ENCODE measurements around the gene ZMYND8.

The ZMYND8 gene

GRCh38 chr20:47330933-47331708, 25.4 kb downstream of the ZMYND8 start:
- peak; percentile 81 for DNase-seq

DNA sequence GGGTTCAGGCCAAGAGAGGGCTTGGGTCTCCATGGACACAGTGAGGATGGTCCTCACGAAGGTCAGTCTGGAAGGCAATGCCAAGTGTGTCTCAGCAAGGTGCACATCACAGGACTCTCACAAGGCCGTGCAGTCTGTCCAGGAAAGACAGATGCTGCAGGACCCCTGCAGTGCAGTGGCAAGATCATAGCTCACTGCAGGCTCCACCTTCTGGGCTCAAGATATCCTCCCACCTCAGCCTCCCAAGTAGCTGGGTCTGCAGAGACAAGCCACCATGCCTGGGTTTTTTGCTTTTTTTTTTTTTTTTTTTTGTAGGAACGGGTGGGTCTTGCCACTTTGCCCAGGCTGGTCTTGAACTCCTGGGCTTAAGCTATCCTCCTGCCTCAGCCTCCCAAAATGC, 26.4 kb downstream of the ZMYND8 start:
- no peak for DNase-seq

- no peak for DNase-seq
Observed at GRCh38 chr20:47328129-47328528, 28.4 kb downstream of the ZMYND8 start.

GRCh38 chr20:47327711-47328110, 28.8 kb downstream of the ZMYND8 start:
- DNase-seq: no peak

GRCh38 chr20:47326658-47327268, 29.7 kb downstream of the ZMYND8 start:
- peak; percentile 87 for DNase-seq

DNA sequence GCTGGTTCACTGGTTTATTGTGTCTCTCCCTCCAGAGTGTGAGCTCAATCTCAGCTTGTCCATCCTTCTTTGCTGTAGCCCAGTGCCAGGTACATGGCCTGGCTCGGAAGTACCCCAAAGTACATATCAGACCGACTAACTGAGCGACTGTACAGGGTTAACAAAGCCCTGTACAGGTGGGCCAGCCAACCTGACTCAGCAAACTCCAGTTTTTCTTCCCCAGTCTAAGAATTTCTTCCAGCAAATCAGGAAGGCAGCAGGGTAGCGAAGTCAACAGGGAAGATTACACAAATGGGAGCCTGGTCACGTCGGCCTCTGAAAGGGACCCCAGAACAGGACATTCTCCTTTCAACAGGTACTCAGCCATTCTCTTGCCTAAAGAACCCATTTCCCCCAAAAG, 31.3 kb downstream of the ZMYND8 start:
- DNase-seq: no peak

- DNase-seq: no peak
Observed at GRCh38 chr20:47320990-47321805, 35.3 kb downstream of the ZMYND8 start.

- DNase-seq: no peak
Observed at GRCh38 chr20:47319517-47320252, 36.8 kb downstream of the ZMYND8 start.

DNA sequence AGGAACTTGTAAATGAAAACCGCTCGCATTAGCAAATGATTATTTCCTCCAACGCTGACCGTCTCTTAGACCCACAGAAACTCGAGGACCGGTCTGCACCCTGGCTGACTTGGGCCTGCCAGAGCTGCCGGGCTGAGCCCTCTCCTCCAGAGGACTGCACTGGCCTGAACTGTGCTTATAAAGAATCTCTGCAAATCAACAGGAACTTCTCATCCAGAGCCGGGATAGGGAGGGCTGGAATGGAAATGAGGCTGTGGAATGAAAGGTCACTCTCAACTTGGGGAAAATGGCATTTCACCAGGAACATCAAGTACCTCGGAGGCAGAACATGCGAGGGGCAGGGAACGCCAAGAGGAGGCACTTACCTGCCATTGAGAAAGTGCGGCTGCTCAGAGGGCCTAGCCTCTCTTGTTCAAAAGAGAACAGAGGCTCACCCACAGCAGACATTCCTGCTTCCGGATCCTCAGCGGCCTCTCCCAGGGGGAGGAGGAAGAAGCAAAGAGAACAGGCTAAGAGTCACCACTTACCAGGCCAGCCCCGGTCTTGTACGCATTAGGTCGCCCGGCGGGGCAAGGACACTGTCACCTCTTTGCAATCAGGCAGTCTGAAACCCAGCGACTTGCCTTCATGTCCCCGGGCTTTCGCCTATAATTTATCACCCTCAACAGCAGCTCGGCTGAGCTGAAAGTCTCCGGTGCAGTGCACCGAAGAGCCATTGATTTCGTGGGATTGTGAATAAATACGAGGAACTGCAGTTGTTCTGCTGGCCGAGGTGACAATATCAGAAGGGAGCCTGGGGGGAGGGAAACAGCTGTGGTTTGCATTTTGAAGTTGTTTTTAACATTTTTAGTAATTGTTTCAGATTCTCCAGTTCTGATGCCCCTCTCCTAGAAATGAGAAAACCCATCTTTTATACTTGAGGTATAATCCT, 37.6 kb downstream of the ZMYND8 start:
- peak; percentile 49 for DNase-seq

DNA sequence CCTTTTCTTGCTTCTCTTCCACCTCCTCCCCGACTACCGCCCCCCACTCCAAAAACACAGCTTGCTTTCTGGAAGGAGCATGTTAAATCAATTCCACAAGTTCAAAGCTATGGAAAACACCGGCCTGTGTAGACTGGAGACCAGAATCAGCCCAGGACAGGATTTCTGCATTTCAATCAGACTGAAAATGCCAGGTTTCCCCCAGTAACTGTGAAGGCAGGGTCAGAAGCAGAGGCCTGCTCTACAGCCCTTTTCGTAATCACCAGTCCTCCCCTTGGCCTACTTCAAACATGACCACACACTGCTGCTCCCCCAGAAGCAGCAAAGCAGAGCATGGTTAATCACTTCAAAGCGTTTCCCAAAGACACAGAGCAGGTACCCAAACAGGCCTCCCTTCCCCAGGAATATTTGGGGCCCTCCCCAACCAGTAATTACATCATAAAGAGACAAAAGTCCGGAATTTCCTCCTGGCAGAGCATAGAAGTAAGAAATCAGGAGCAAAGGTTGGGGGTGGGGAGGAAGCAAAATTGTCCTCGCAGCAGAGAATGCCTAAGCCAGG, 38.4 kb downstream of the ZMYND8 start:
- peak; percentile 79 for DNase-seq

DNA sequence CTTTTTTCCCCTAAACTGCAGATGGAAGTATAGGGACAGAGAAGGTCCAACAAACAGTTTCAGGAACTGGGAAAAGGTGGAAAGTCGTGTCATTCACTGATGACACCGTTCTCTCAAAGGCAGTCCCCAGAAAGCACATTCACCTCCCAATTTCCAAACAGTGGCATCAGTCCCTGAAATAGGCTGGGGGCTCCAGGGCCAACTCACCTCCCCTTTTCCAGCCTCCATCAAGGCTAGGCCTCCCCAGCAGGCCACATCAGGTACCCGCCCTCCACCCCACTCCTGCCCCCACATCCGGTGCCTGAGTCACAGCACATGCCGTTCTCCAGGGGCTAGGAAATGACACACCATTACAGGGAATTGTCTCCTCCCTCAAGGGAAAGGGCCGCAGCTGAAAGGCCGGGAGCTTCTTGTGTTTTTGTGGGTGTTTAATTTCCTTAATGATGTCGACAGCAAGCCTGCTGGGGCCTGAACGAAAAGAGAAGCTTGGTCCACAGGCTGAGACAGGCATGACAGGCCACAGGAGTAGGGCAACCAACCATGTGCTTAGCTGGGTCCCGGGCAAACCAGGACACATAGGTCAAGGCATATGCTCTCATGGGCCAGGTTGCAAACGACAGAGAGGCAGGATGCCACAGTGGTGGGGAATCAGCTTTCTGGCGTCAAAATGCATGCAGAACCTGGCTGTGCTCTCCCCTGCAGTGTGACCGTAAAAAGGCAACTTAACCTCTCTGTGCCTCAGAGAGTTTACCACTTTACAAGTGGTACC, 39.2 kb downstream of the ZMYND8 start:
- DNase-seq: peak; percentile 94

- no peak for DNase-seq
Observed at GRCh38 chr20:47316776-47317126, 39.7 kb downstream of the ZMYND8 start.

DNA sequence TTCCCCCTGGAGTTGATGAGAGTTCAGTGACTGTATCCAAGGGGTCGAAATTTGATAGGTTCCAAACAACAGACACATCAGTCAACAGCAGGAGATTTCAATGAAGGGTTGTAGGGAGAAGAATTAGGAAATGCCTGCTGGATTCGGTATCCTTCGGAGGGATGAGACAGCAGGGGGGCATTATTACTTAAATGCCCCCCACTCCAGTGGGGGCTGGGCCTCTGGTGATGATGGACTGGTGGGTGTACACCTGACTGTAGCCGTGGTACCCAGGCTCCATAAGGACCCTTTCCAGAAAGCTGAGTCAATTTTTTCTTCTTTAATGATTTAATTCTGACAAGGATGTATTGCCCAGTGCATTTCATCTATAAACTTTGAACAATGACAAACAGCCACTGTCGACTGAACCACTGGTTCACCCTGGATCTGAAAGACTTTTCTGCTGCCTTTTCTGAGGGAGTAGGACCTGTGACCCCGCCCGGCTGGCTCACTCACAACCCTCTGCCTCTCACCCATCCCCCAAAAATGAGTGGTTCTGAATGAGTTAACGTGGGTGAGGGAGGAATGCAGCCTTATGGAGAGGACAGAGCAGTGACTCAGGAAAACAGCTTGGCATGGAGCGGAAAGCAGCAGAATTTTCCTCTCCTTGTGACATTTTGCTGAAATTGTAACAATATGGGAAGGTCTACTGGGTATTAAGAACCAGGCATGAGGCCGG, 41.0 kb downstream of the ZMYND8 start:
- DNase-seq: peak; percentile 81

DNA sequence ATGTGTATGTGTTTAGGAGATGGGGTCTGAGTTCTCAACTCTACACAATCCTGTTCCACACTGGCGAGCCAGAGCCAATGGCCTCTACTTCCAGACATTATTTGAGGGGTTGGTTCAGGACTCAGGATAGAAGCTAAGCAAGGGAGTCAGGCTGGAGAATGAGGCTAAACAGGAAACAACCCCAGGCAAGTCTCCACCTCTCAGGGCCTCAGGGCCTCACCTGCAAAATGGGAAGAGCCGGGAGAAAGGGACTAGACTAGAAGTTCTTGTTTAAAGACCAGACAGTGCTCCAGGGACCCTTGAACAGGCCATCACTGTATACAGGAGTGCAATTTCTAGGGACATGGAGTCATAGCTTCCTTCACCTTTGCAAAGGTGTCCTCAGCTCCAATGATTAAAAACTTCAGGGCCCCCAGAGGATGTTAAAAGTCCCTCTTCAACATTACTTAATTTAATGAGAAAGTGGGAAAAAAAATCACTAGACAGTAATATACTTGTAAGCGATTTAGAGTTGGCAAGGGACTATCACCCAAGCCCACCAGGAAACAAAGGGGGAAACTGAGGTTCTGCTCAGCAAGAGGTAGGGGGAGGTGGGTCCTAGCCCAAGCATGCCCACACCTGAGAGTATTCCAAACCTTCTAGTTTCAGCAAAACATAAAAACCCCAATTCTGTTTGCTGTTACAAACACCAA, 41.7 kb downstream of the ZMYND8 start:
- no peak for DNase-seq

GRCh38 chr20:47311967-47312681, 44.4 kb downstream of the ZMYND8 start:
- no peak for DNase-seq

DNA sequence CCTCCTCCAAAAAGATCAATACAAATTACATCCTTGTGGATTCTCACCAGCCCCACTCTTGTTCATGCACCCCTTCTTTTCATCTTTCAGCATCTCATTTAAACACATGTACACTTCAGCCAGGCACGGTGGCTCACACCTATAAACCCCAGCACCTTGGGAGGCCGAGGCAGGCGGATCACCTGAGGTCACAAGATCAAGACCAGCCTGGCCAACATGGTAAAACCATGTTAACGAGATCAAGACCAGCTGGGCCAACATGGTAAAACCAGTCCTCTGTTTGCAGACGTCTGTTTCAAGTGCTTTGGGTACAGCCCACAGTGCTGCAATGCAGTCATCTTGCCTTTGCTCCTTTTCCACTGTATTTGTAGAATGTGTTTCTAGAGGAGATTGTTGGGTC, 45.3 kb downstream of the ZMYND8 start:
- no peak for DNase-seq

DNA sequence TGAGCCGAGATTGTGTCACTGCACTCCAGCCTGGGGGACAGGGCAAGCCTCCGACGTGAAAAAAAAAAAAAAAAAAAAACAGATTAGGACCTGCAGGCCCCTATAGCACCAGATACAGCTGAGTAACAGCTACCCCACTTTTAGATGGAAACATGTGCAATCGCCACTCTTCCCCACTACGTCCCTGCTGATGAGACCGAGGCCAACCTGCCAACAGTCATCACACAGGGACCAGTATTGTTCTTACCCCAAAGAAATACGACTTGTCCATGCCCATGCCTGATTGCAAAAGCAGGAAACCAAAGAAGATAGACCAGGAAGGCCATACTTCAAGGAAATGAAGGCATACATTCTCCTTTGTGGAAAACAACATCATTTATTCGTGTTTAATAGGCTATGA, 45.8 kb downstream of the ZMYND8 start:
- no peak for DNase-seq

GRCh38 chr20:47309806-47310426, 46.6 kb downstream of the ZMYND8 start:
- DNase-seq: no peak

Measured in kidney glomerular epithelial cell (primary cell).